HG03575 (cell line): ENCODE results near the gene PRSS12.
"Not testable (repeated sequence)": the region's sequence is repeated elsewhere in the genome, so short reads cannot be mapped to it uniquely, and the experiment has no call there.

Experiments
- ATAC-seq: cut with Tn5 transposase; IDR thresholded peaks from one replicate; pipeline ENCODE4 v1.9.1; 2021; ENCODE audit not compliant: unreplicated experiment, insufficient number of reproducible peaks, low FRiP score; ENCODE audit errors: extremely low read depth

Gene PRSS12

GRCh38 chr4:118335324-118335723, 17.5 kb downstream of the PRSS12 start:
- no peak for ATAC-seq

GRCh38 chr4:118331352-118331751, 21.5 kb downstream of the PRSS12 start:
- ATAC-seq, result no peak

- ATAC-seq, result no peak
These were observed 23.0 kb downstream of the PRSS12 start for GRCh38 chr4:118329849-118330248.

GRCh38 chr4:118327554-118328241, 25.1 kb downstream of the PRSS12 start:
- ATAC-seq, result no peak

GRCh38 chr4:118326585-118326984, 26.2 kb downstream of the PRSS12 start:
- ATAC-seq, result no peak

GRCh38 chr4:118325431-118325830, 27.4 kb downstream of the PRSS12 start:
- ATAC-seq, result no peak

GRCh38 chr4:118322831-118323502, 29.8 kb downstream of the PRSS12 start:
- no peak for ATAC-seq

GRCh38 chr4:118318931-118319330, 33.9 kb downstream of the PRSS12 start:
- ATAC-seq, result no peak

- ATAC-seq, result no peak
These were observed 35.1 kb downstream of the PRSS12 start for GRCh38 chr4:118317691-118318090.

GRCh38 chr4:118314221-118314620, 38.6 kb downstream of the PRSS12 start:
- ATAC-seq, result no peak

- no peak for ATAC-seq
These were observed 39.7 kb downstream of the PRSS12 start for GRCh38 chr4:118313098-118313497.

GRCh38 chr4:118308306-118309030, 44.3 kb downstream of the PRSS12 start:
- no peak for ATAC-seq

- ATAC-seq, result no peak
These were observed 45.2 kb downstream of the PRSS12 start for GRCh38 chr4:118307643-118308042.

GRCh38 chr4:118299619-118300018, 53.2 kb downstream of the PRSS12 start:
- not testable (repeated sequence) for ATAC-seq

GRCh38 chr4:118296729-118297128, 56.1 kb downstream of the PRSS12 start:
- ATAC-seq, result no peak

- no peak for ATAC-seq
These were observed 61.9 kb downstream of the PRSS12 start for GRCh38 chr4:118290951-118291350.

GRCh38 chr4:118289794-118290193, 63.0 kb downstream of the PRSS12 start:
- no peak for ATAC-seq

- ATAC-seq, result no peak
These were observed 64.9 kb downstream of the PRSS12 start for GRCh38 chr4:118287711-118288451.

- no peak for ATAC-seq
These were observed 66.1 kb downstream of the PRSS12 start for GRCh38 chr4:118286685-118287084.
